ENCODE results near the gene MICALL1.

The MICALL1 gene

GRCh38 chr22:37930270-37930951, 24.3 kb downstream of the MICALL1 start:
- CTCF ChIA-PET, result no interaction called here
- POLR2A ChIA-PET, result interaction anchor here (5.0 kb wide), 1 partner anchor 24 kb away, joined by 31 read pairs; the partner anchor contains the start of gene MICALL1
- TF ChIP-seq ELF4 (IDR thresholded peaks at IDR 0.05), result no peak
- TF ChIP-seq L3MBTL2 (conservative IDR thresholded peaks at IDR 0.05), result no peak
- no peak for TF ChIP-seq FOXA1 (IDR thresholded peaks at IDR 0.05)
- TF ChIP-seq BHLHE40 (IDR thresholded peaks at IDR 0.05; ENCODE audit: borderline replicate concordance), result no peak
- no peak for TF ChIP-seq ZNF384 (IDR thresholded peaks at IDR 0.05)
- peak; percentile 51 for DNase-seq (ENCODE audit: extremely low spot score)

- TF ChIP-seq SUZ12 (IDR thresholded peaks at IDR 0.05) (no peak), TARDBP (IDR thresholded peaks at IDR 0.05) (no peak), FOXM1 (IDR thresholded peaks at IDR 0.05; ENCODE audit: borderline replicate concordance) (no peak), FOXA1 (IDR thresholded peaks at IDR 0.05) (no peak)
- DNase-seq (ENCODE audit: extremely low spot score), result no peak
- ChIA-PET CTCF (interaction anchor here (0.6 kb wide), 1 partner anchor 33 kb away, joined by 4 read pairs; no protein-coding TSS in a partner anchor), POLR2A (interaction anchor here (5.0 kb wide), 1 partner anchor 25 kb away, joined by 31 read pairs; the partner anchor contains the start of gene MICALL1)
These were observed 24.9 kb downstream of the MICALL1 start for GRCh38 chr22:37930952-37931440.

- TF ChIP-seq ARNT (IDR thresholded peaks at IDR 0.05) (no peak), TARDBP (IDR thresholded peaks at IDR 0.05) (no peak), CTBP1 (IDR thresholded peaks at IDR 0.05; ENCODE audit: borderline replicate concordance) (no peak)
- CTCF ChIA-PET, result interaction anchor here (0.6 to 1.4 kb wide), 4 partner anchors 26 to 115 kb away, joined by 3 to 4 read pairs (median 4); partner anchors contain the start of gene MICALL1
- POLR2A ChIA-PET, result interaction anchor here (1.5 to 5.0 kb wide), 2 partner anchors 21 to 26 kb away, joined by 7 to 31 read pairs; partner anchors contain the start of genes C22orf23, MICALL1 and POLR2F
- no peak for DNase-seq (ENCODE audit: extremely low spot score)
These were observed 25.8 kb downstream of the MICALL1 start for GRCh38 chr22:37931893-37932389.

GRCh38 chr22:37932401-37932800, 26.3 kb downstream of the MICALL1 start:
- CTCF ChIA-PET, result interaction anchor here (0.8 to 1.4 kb wide), 3 partner anchors 27 to 115 kb away, joined by 3 to 4 read pairs (median 3); partner anchors contain the start of gene MICALL1
- no peak for DNase-seq (ENCODE audit: extremely low spot score)
- POLR2A ChIA-PET, result interaction anchor here (1.5 to 5.0 kb wide), 2 partner anchors 21 to 26 kb away, joined by 7 to 31 read pairs; partner anchors contain the start of genes C22orf23, MICALL1 and POLR2F
- no peak for TF ChIP-seq ARNT (IDR thresholded peaks at IDR 0.05)
- no peak for TF ChIP-seq LEF1 (IDR thresholded peaks at IDR 0.05; ENCODE audit: borderline replicate concordance)
- no peak for TF ChIP-seq FOXM1 (IDR thresholded peaks at IDR 0.05; ENCODE audit: borderline replicate concordance)

- ChIA-PET CTCF (interaction anchor here (0.5 to 1.4 kb wide), 4 partner anchors 10 to 140 kb away, joined by 3 to 4 read pairs (median 3); partner anchors contain the start of gene MICALL1), POLR2A (interaction anchor here (1.5 to 5.0 kb wide), 2 partner anchors 20 to 27 kb away, joined by 7 to 31 read pairs; partner anchors contain the start of genes C22orf23, MICALL1 and POLR2F)
These were observed 26.9 kb downstream of the MICALL1 start for GRCh38 chr22:37932821-37933578.

GRCh38 chr22:37933711-37934376, 27.7 kb downstream of the MICALL1 start:
- ChIA-PET POLR2A (interaction anchor here (5.0 kb wide), 1 partner anchor 28 kb away, joined by 31 read pairs; the partner anchor contains the start of gene MICALL1), CTCF (interaction anchor here (0.5 to 1.0 kb wide), 7 partner anchors 9 to 47 kb away, joined by 3 to 6 read pairs (median 3); partner anchors contain the start of genes C22orf23 and POLR2F)
- TF ChIP-seq BHLHE40 (IDR thresholded peaks at IDR 0.05; ENCODE audit: borderline replicate concordance) (no peak), HDGF (IDR thresholded peaks at IDR 0.05; ENCODE audit: borderline replicate concordance) (0 out of 2 replicates have a peak, but pooled peaks have one; percentile 43)
- DNase-seq (ENCODE audit: extremely low spot score), result peak; percentile 98

More at GRCh38 chr22:37932821-37933578, 26.9 kb downstream of the MICALL1 start:
- DNase-seq (ENCODE audit: extremely low spot score), result no peak
- no peak for TF ChIP-seq FOXM1 (IDR thresholded peaks at IDR 0.05; ENCODE audit: borderline replicate concordance)
- TF ChIP-seq SP1 (IDR thresholded peaks at IDR 0.05), result no peak

GRCh38 chr22:37940698-37941376, 34.7 kb downstream of the MICALL1 start:
- no peak for DNase-seq (ENCODE audit: extremely low spot score)
- ChIA-PET POLR2A (no interaction called here), CTCF (no interaction called here)
- TF ChIP-seq BHLHE40 (IDR thresholded peaks at IDR 0.05; ENCODE audit: borderline replicate concordance), result no peak
- no peak for TF ChIP-seq ELF4 (IDR thresholded peaks at IDR 0.05)
- no peak for TF ChIP-seq TARDBP (IDR thresholded peaks at IDR 0.05)
- TF ChIP-seq FOXA1 (IDR thresholded peaks at IDR 0.05), result no peak
- TF ChIP-seq PKNOX1 (IDR thresholded peaks at IDR 0.05), result no peak
- TF ChIP-seq LEF1 (IDR thresholded peaks at IDR 0.05; ENCODE audit: borderline replicate concordance), result no peak
- no peak for TF ChIP-seq ZNF384 (IDR thresholded peaks at IDR 0.05)
- TF ChIP-seq ARNT (IDR thresholded peaks at IDR 0.05), result no peak
- TF ChIP-seq CTBP1 (IDR thresholded peaks at IDR 0.05; ENCODE audit: borderline replicate concordance), result no peak
- no peak for TF ChIP-seq HDGF (IDR thresholded peaks at IDR 0.05; ENCODE audit: borderline replicate concordance)
- TF ChIP-seq FOXM1 (IDR thresholded peaks at IDR 0.05; ENCODE audit: borderline replicate concordance), result no peak
- TF ChIP-seq FOXK2 (IDR thresholded peaks at IDR 0.05), result no peak
- no peak for TF ChIP-seq SUZ12 (IDR thresholded peaks at IDR 0.05)
- TF ChIP-seq SP1 (IDR thresholded peaks at IDR 0.05), result no peak
- no peak for TF ChIP-seq NFRKB (IDR thresholded peaks at IDR 0.05)
- no peak for TF ChIP-seq L3MBTL2 (conservative IDR thresholded peaks at IDR 0.05)

All from HEK293T (cell line).